WERI-Rb-1 (cell line): Measurements from ENCODE around the gene ZNF212.
"Not testable (repeated sequence)": the region's sequence is repeated elsewhere in the genome, so short reads cannot be mapped to it uniquely, and the experiment has no call there.

Source experiments
- DNase-seq: peaks from one replicate; pipeline ENCODE4 v3.0.0-alpha.2; 2020
- H3K27ac ChIP-seq: fragments of 250-450 bp; sonication (Bioruptor Pico); 2 replicates; pipeline ENCODE4 v1.5.1; 2020; ENCODE audit warnings: mild to moderate bottlenecking, moderate library complexity
- H3K27me3 ChIP-seq: fragments of 250-450 bp; sonication (Bioruptor Pico); 2 replicates; pipeline ENCODE4 v1.5.1; 2021; ENCODE audit warnings: mild to moderate bottlenecking, low read depth, moderate library complexity; ENCODE audit not compliant: insufficient read depth, severe bottlenecking
- H3K36me3 ChIP-seq: fragments of 250-450 bp; sonication (Bioruptor Pico); 2 replicates; pipeline ENCODE4 v1.5.1; 2020; ENCODE audit warnings: mild to moderate bottlenecking, moderate library complexity
- H3K4me3 ChIP-seq: 2 replicates; pipeline ENCODE4 v1.5.1; 2011; ENCODE audit warnings: low read depth, mild to moderate bottlenecking, control low read depth, low read length
- H3K9me3 ChIP-seq: fragments of 250-450 bp; sonication (Bioruptor Pico); 2 replicates; pipeline ENCODE4 v1.5.1; 2021; ENCODE audit warnings: mild to moderate bottlenecking, moderate library complexity; ENCODE audit not compliant: severe bottlenecking
- TF ChIP-seq, protein P1 (sequence below): IDR thresholded peaks from 2 replicates; pipeline ENCODE4 v1.5.1; 2011; ENCODE audit warnings: low read depth, mild to moderate bottlenecking, control low read depth, inconsistent platforms, low read length

ZNF212 gene

DNA sequence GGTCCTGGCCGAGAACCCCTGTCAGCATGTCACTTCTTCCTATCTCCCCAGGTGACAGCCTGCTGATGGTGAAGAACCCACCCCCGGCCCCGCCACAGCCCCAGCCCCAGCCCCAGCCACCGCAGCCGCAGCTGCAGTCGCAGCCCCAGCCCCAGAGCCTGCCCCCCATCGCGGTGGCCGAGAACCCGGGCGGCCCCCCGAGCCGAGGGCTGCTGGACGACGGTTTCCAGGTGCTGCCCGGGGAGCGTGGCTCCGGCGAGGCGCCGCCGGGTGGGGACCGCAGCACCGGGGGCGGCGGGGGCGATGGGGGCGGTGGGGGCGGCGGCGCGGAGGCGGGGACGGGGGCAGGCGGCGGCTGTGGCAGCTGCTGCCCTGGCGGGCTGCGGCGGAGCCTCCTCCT is 15.7 kb upstream of the ZNF212 start:
- no peaks in the 10 kb centered on the region for H3K9me3 ChIP-seq
- no peak for DNase-seq
- peaks cover 37% of the 10 kb centered on the region for H3K36me3 ChIP-seq
- H3K4me3 ChIP-seq: no peak overlapping the region
- no peak overlapping the region for H3K27ac ChIP-seq
- TF ChIP-seq, protein P1, sequence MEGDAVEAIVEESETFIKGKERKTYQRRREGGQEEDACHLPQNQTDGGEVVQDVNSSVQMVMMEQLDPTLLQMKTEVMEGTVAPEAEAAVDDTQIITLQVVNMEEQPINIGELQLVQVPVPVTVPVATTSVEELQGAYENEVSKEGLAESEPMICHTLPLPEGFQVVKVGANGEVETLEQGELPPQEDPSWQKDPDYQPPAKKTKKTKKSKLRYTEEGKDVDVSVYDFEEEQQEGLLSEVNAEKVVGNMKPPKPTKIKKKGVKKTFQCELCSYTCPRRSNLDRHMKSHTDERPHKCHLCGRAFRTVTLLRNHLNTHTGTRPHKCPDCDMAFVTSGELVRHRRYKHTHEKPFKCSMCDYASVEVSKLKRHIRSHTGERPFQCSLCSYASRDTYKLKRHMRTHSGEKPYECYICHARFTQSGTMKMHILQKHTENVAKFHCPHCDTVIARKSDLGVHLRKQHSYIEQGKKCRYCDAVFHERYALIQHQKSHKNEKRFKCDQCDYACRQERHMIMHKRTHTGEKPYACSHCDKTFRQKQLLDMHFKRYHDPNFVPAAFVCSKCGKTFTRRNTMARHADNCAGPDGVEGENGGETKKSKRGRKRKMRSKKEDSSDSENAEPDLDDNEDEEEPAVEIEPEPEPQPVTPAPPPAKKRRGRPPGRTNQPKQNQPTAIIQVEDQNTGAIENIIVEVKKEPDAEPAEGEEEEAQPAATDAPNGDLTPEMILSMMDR: no peak
- no peaks in the 10 kb centered on the region for H3K27me3 ChIP-seq

DNA sequence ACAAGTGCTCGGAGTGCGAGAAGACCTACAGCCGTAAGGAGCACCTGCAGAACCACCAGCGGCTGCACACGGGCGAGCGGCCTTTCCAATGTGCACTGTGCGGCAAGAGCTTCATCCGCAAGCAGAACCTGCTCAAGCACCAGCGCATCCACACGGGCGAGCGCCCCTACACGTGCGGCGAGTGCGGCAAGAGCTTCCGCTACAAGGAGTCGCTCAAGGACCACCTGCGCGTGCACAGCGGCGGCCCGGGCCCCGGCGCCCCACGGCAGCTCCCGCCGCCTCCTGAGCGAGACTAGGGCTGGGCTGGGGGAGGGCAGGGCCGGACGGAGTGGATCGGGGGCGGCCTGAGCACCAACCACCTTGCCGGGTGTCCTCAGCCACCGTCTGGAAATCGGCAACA is 15.1 kb upstream of the ZNF212 start:
- TF ChIP-seq, protein P1: no peak
- no peaks in the 10 kb centered on the region for H3K9me3 ChIP-seq
- no peak overlapping the region for H3K4me3 ChIP-seq
- no peak for DNase-seq
- H3K27ac ChIP-seq: no peak overlapping the region
- H3K36me3 ChIP-seq: peaks cover 32% of the 10 kb centered on the region
- H3K27me3 ChIP-seq: no peaks in the 10 kb centered on the region

DNA sequence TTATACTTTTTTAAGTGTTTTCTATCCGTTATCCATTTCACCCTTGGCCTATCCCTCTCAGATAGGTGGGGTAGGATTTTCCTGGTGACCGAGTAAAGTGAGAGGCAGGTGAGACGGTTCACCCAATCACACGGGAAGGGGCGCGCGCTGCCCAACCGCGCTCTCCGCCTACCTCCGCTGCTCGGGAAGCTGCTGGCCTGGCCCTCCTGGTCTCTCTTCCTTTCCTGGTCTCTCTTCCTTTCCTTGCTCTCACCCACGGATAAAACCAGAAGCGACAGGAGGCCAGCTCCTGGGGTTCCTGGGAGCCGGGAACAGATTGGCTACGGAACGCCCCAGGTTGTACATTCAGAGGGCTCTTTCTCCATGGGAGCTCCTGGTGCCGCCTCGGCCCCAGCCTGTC is 14.3 kb upstream of the ZNF212 start:
- H3K27me3 ChIP-seq: no peaks in the 10 kb centered on the region
- peaks cover 31% of the 10 kb centered on the region for H3K36me3 ChIP-seq
- no peaks in the 10 kb centered on the region for H3K9me3 ChIP-seq
- H3K4me3 ChIP-seq: no peak overlapping the region
- TF ChIP-seq, protein P1: no peak
- DNase-seq: no peak
- H3K27ac ChIP-seq: no peak overlapping the region

DNA sequence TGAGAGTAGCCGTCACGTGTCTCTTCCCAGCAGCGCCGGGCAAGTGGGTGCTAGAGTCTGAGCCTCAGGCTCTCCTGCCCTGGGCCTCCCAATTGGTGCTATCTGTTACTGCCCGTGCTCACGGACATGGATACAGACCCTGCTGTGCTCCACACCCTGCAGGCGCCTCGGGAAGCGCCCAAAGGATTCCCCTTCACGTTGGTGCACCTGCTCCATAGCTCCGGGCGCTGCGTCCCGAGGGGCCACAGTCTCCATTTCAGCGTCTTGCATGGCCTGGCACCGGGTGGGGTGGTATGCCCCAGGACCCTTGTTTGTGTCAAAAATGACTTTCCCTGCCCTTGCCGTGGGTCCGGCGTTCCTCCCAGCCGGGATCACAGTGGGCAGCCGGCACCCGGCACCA is 13.8 kb upstream of the ZNF212 start:
- DNase-seq: no peak
- H3K9me3 ChIP-seq: no peaks in the 10 kb centered on the region
- H3K27ac ChIP-seq: no peak overlapping the region
- H3K27me3 ChIP-seq: no peaks in the 10 kb centered on the region
- no peak overlapping the region for H3K4me3 ChIP-seq
- TF ChIP-seq, protein P1: no peak
- H3K36me3 ChIP-seq: peaks cover 28% of the 10 kb centered on the region

DNA sequence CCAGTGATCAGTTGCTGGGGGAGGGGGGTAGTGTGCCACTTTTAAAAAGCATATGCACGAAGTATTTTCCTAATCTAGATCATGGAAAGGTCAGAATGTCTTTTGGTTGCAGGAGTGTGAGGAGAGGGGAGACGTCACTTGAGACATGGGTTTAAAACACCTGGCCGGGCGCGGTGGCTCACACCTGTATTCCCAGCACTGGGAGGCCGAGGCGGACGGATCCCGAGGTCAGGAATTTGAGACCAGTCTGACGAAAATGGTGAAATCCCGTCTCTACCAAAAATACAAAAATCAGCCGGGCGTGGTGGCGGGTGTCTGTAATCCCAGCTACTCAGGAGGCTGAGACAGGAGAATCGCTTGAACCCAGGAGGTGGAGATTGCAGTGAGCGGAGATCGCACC is 13.1 kb upstream of the ZNF212 start:
- not testable (repeated sequence) for DNase-seq, H3K27ac ChIP-seq, H3K9me3 ChIP-seq, H3K4me3 ChIP-seq, H3K27me3 ChIP-seq
- peaks cover 23% of the 10 kb centered on the region for H3K36me3 ChIP-seq

DNA sequence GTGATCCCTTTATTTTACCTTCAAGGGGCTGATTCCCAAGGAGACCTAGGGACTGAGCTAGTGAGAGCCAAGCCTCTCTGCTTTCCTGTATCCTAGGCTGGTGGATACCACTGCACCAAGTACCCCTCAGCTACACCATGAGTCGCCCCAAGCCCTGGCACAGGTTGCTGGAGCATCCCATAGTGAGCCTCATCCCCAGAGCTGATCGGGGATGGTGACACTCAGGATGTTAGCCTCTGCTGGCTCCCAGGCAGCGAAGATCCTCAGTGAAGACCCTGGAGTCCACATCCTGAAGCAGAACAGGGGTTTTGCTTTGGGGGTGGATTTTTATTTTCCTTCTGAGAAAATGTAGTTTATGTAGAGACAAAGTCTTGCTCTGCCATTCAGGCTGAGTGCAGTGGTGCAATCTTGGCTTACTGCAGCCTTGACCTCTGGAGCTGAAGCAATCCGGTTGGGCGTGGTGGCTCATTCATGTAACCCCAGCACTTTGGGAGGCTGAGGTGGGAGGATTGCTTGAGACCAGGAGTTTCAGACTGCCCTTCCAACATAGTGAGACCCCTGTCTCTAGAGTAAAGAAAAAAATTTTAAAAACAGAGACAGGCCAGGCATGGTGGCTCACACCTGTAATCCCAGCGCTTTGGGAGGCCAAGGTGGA is 12.5 kb upstream of the ZNF212 start:
- H3K27ac ChIP-seq: no peak overlapping the region
- no peak for DNase-seq
- no peaks in the 10 kb centered on the region for H3K27me3 ChIP-seq
- TF ChIP-seq, protein P1: no peak
- H3K36me3 ChIP-seq: peaks cover 21% of the 10 kb centered on the region
- H3K9me3 ChIP-seq: no peaks in the 10 kb centered on the region
- no peak overlapping the region for H3K4me3 ChIP-seq
